RWPE1 (cell line): ENCODE results near the gene METTL2B.
"Not testable (repeated sequence)": the region's sequence is repeated elsewhere in the genome, so short reads cannot be mapped to it uniquely, and the experiment has no call there.

Experiments
- CTCF ChIA-PET: fragments of 350-600 bp; sonication (Branson Sonifier 250); formaldehyde crosslinking; extraction: SDS; loops from one replicate; lab custom pipeline; 2021; lab: Yijun Ruan, JAX
- POLR2A ChIA-PET: fragments of 400-600 bp; formaldehyde crosslinking; extraction: SDS; loops from one replicate; lab custom pipeline; 2020; ENCODE audit warnings: antibody characterized with exemption; ENCODE audit not compliant: low non-redundant PET; lab: Yijun Ruan, JAX
- DNase-seq: peaks from one replicate; pipeline ENCODE4 v3.0.0; 2012; ENCODE audit warnings: low spot score
- H3K27ac ChIP-seq: fragments of 450-650 bp; 2 replicates; pipeline ENCODE4 v1.5.1; 2017
- CTCF ChIP-seq: fragments of 450-650 bp; conservative IDR thresholded peaks from 2 replicates; pipeline ENCODE4 v1.5.1; 2017; ENCODE audit warnings: low read depth, mild to moderate bottlenecking

The METTL2B gene

GRCh38 chr7:128462460-128462859 lies 14.1 kb upstream of the METTL2B start:
- ChIA-PET CTCF (interaction anchor here (1.7 kb wide), 1 partner anchor 35 kb away, joined by 14 read pairs; no protein-coding TSS in a partner anchor), POLR2A (no interaction called here)
- no peak for DNase-seq
- H3K27ac ChIP-seq: no peak overlapping the region
- TF ChIP-seq CTCF: no peak

- DNase-seq, POLR2A ChIA-PET, CTCF ChIA-PET, H3K27ac ChIP-seq: not testable (repeated sequence)
Measured at GRCh38 chr7:128463345-128463744, 13.2 kb upstream of the METTL2B start.

GRCh38 chr7:128463933-128464332 lies 12.6 kb upstream of the METTL2B start:
- H3K27ac ChIP-seq, CTCF ChIA-PET, DNase-seq, POLR2A ChIA-PET: not testable (repeated sequence)

- POLR2A ChIA-PET, DNase-seq, H3K27ac ChIP-seq, CTCF ChIA-PET: not testable (repeated sequence)
Measured at GRCh38 chr7:128466871-128467270, 9.7 kb upstream of the METTL2B start.

- POLR2A ChIA-PET, DNase-seq: not testable (repeated sequence)
- H3K27ac ChIP-seq: peak overlapping the region; percentile 83
- CTCF ChIA-PET: interaction anchor here (0.7 kb wide), 1 partner anchor 253 kb away, joined by 3 read pairs; no protein-coding TSS in a partner anchor
Measured at GRCh38 chr7:128477336-128477690, 765 bp downstream of the METTL2B start.

GRCh38 chr7:128479082-128479481 lies 2.5 kb downstream of the METTL2B start:
- H3K27ac ChIP-seq, POLR2A ChIA-PET, DNase-seq: not testable (repeated sequence)
- CTCF ChIA-PET: interaction anchor here (0.6 kb wide), 1 partner anchor 570 kb away, joined by 3 read pairs; no protein-coding TSS in a partner anchor

- H3K27ac ChIP-seq, CTCF ChIA-PET, POLR2A ChIA-PET, DNase-seq: not testable (repeated sequence)
Measured at GRCh38 chr7:128488134-128488533, 11.6 kb downstream of the METTL2B start.

GRCh38 chr7:128497405-128497804 lies 20.9 kb downstream of the METTL2B start:
- no peak for DNase-seq
- no peak overlapping the region for H3K27ac ChIP-seq
- CTCF ChIA-PET: no interaction called here
- POLR2A ChIA-PET: no interaction called here
- TF ChIP-seq CTCF: no peak

GRCh38 chr7:128505416-128505815 lies 28.9 kb downstream of the METTL2B start:
- CTCF ChIA-PET, H3K27ac ChIP-seq: not testable (repeated sequence)

GRCh38 chr7:128506819-128507218 lies 30.3 kb downstream of the METTL2B start:
- H3K27ac ChIP-seq, DNase-seq, CTCF ChIA-PET: not testable (repeated sequence)
- POLR2A ChIA-PET: interaction anchor here (0.6 kb wide), 1 partner anchor 15 kb away, joined by 4 read pairs; no protein-coding TSS in a partner anchor

More at GRCh38 chr7:128505416-128505815, 28.9 kb downstream of the METTL2B start:
- POLR2A ChIA-PET, DNase-seq: not testable (repeated sequence)

- CTCF ChIA-PET, H3K27ac ChIP-seq: not testable (repeated sequence)
Measured at GRCh38 chr7:128507321-128507993, 30.9 kb downstream of the METTL2B start.

GRCh38 chr7:128511692-128512091 lies 35.1 kb downstream of the METTL2B start:
- DNase-seq, H3K27ac ChIP-seq, POLR2A ChIA-PET, CTCF ChIA-PET: not testable (repeated sequence)

More at GRCh38 chr7:128507321-128507993, 30.9 kb downstream of the METTL2B start:
- not testable (repeated sequence) for DNase-seq
- POLR2A ChIA-PET: interaction anchor here (0.6 kb wide), 1 partner anchor 16 kb away, joined by 4 read pairs; no protein-coding TSS in a partner anchor

- H3K27ac ChIP-seq, DNase-seq, POLR2A ChIA-PET, CTCF ChIA-PET: not testable (repeated sequence)
Measured at GRCh38 chr7:128515232-128515631, 38.7 kb downstream of the METTL2B start.

GRCh38 chr7:128517023-128517422 lies 40.5 kb downstream of the METTL2B start:
- CTCF ChIA-PET, POLR2A ChIA-PET, H3K27ac ChIP-seq, DNase-seq: not testable (repeated sequence)

GRCh38 chr7:128523226-128523931 lies 46.8 kb downstream of the METTL2B start:
- DNase-seq: peak; percentile 27
- CTCF ChIA-PET, POLR2A ChIA-PET: not testable (repeated sequence)
- H3K27ac ChIP-seq: peak overlapping the region; percentile 41
